Left lung (tissue), 10 donors: Measurements from ENCODE around the gene OSTF1. TPM values are rescaled to one million over a fixed set of nuclear protein-coding genes. Genes with fewer than 3 reads are reported as not detected.
A peak's percentile ranks its signal among the peaks of the same experiment; 100 is the strongest.

Source experiments
- ATAC-seq: fragments of 200-7000 bp; cut with Tn5 transposase; one replicate; pipeline ENCODE4 v1.9.1; 2020; ENCODE audit warnings: moderate library complexity
- DNase-seq, 4 donors: peaks; one replicate each; pipeline ENCODE4 v3.0.0-alpha.2; 2013 to 2020
- H3K27ac ChIP-seq, 2 donors: fragments of 200-600 bp; sonication (generic) in 1 of 2; one replicate each; pipeline versions ENCODE4 v1.5.0 to v1.8.0; 2020 to 2021
- H3K27me3 ChIP-seq, 2 donors: fragments of 200-600 bp; sonication (generic) in 1 of 2; one replicate each; pipeline versions ENCODE4 v1.5.0 to v1.8.0; 2020 to 2021
- H3K36me3 ChIP-seq, 2 donors: fragments of 200-600 bp; sonication (generic) in 1 of 2; one replicate each; pipeline versions ENCODE4 v1.5.0 to v1.8.0; 2020 to 2021
- H3K4me1 ChIP-seq, 2 donors: fragments of 200-600 bp; one replicate each; pipeline ENCODE4 v1.8.0; 2021
- H3K4me3 ChIP-seq, 2 donors: fragments of 200-600 bp; sonication (generic) in 1 of 2; one replicate each; pipeline versions ENCODE4 v1.5.0 to v1.8.0; 2020 to 2021; ENCODE audit warnings: mild to moderate bottlenecking in 1 of 2
- H3K9me3 ChIP-seq, 2 donors: fragments of 200-600 bp; sonication (generic) in 1 of 2; one replicate each; pipeline versions ENCODE4 v1.5.0 to v1.8.0; 2020 to 2021
- CTCF ChIP-seq, 2 donors: fragments of 200-600 bp; sonication (generic) in 1 of 2; IDR thresholded peaks; one replicate each; pipeline versions ENCODE4 v1.5.0 to v1.8.0; 2021; ENCODE audit warnings: antibody characterized with exemption in 2 of 2
- intact Hi-C, 2 donors: fragments of 100-400 bp; cut with DNase I; formaldehyde crosslinking; loops; one replicate each; pipeline versions ENCODE4 v1.11.2 to v1.14.2; 2022
- polyA plus RNA-seq, 6 donors: library from polyadenylated mRNA; unstranded; fragments of 120-200 nt; gene quantifications; one replicate each; pipeline ENCODE4 v1.2.1, GENCODE V29; 2013; ENCODE audit not compliant: insufficient read length in 6 of 6
- total RNA-seq, 2 donors: library from RNA; stranded (reverse); fragmentation: NEBNext Ultra II Directional; extraction: Animal tissue kit (Norgen Biotek cat#: 25700); gene quantifications; one replicate each; pipeline ENCODE4 v1.2.1, GENCODE V29; 2021
- donor health status: DM: no; HTN: yes; CAD: no.
- donor health status: DM: no; HTN: no; CAD: no.

OSTF1 gene
- total and polyA plus RNA-seq, 8 donors, result 54.8 to 94.7 (median 61.9) TPM

- Histone ChIP-seq H3K27me3 (no peaks in the 10 kb centered on the region), H3K9me3 (peaks cover 0 to 10% of the 10 kb centered on the region in 2 donors), H3K4me3 (no peak overlapping the region), H3K36me3 (peaks cover 0 to 33% of the 10 kb centered on the region in 2 donors), H3K4me1 (no peaks in the 10 kb centered on the region), H3K27ac (no peak overlapping the region)
- DNase-seq, result no peak
- no peak for ATAC-seq
- intact Hi-C loops, result no loop called here
- no peak for TF ChIP-seq CTCF (IDR thresholded peaks at IDR 0.05)
Observed at GRCh38 chr9:75163764-75164163, 75.5 kb downstream of the OSTF1 start.

- intact Hi-C loops, result no loop called here
- H3K9me3 ChIP-seq, result peaks cover 0 to 10% of the 10 kb centered on the region in 2 donors
Observed at GRCh38 chr9:75164573-75164972, 76.3 kb downstream of the OSTF1 start.

GRCh38 chr9:75167281-75167680, 79.0 kb downstream of the OSTF1 start:
- Histone ChIP-seq H3K36me3 (peaks cover 0 to 42% of the 10 kb centered on the region in 2 donors), H3K27me3 (no peaks in the 10 kb centered on the region), H3K9me3 (peaks cover 0 to 10% of the 10 kb centered on the region in 2 donors), H3K27ac (no peak overlapping the region), H3K4me1 (no peaks in the 10 kb centered on the region), H3K4me3 (no peak overlapping the region)
- intact Hi-C loops, result no loop called here
- TF ChIP-seq CTCF (IDR thresholded peaks at IDR 0.05), result no peak
- ATAC-seq (no peak), DNase-seq (no peak)

More at GRCh38 chr9:75164573-75164972, 76.3 kb downstream of the OSTF1 start:
- H3K27me3 ChIP-seq, result no peaks in the 10 kb centered on the region
- no peaks in the 10 kb centered on the region for H3K4me1 ChIP-seq
- H3K27ac ChIP-seq, result no peak overlapping the region
- TF ChIP-seq CTCF (IDR thresholded peaks at IDR 0.05), result no peak
- H3K4me3 ChIP-seq, result no peak overlapping the region
- DNase-seq (no peak), ATAC-seq (no peak)
- H3K36me3 ChIP-seq, result peaks cover 0 to 34% of the 10 kb centered on the region in 2 donors

- peak in 2 of 4 donors; percentile 29 to 50 for DNase-seq
- no peak for TF ChIP-seq CTCF (IDR thresholded peaks at IDR 0.05)
- no peak for ATAC-seq
Observed at GRCh38 chr9:75168270-75169178, 80.2 kb downstream of the OSTF1 start.

GRCh38 chr9:75169623-75170022, 81.3 kb downstream of the OSTF1 start:
- no peak for DNase-seq
- H3K36me3 ChIP-seq, result peaks cover 0 to 41% of the 10 kb centered on the region in 2 donors
- H3K9me3 ChIP-seq, result peaks cover 0 to 10% of the 10 kb centered on the region in 2 donors
- H3K4me1 ChIP-seq, result no peaks in the 10 kb centered on the region
- intact Hi-C loops, result no loop called here
- no peak for ATAC-seq
- TF ChIP-seq CTCF (IDR thresholded peaks at IDR 0.05), result no peak
- H3K4me3 ChIP-seq, result no peak overlapping the region
- H3K27ac ChIP-seq, result no peak overlapping the region
- H3K27me3 ChIP-seq, result no peaks in the 10 kb centered on the region

More at GRCh38 chr9:75168270-75169178, 80.2 kb downstream of the OSTF1 start:
- Histone ChIP-seq H3K4me1 (no peaks in the 10 kb centered on the region), H3K27me3 (no peaks in the 10 kb centered on the region), H3K36me3 (peaks cover 0 to 41% of the 10 kb centered on the region in 2 donors), H3K27ac (no peak overlapping the region), H3K4me3 (no peak overlapping the region), H3K9me3 (peaks cover 0 to 10% of the 10 kb centered on the region in 2 donors)
- intact Hi-C loops, result no loop called here
